GM04503 (cell line): ENCODE measurements around the gene PLXNA1.

Experiments
- DNase-seq: peaks from one replicate; pipeline ENCODE4 v3.0.0-alpha.2; 2012; ENCODE audit warnings: low read depth

Gene PLXNA1

GRCh38 chr3:127018306-127018828 is 35.5 kb downstream of the PLXNA1 start:
- no peak for DNase-seq

- DNase-seq, result no peak
Observed at GRCh38 chr3:127019449-127019848, 36.5 kb downstream of the PLXNA1 start.

GRCh38 chr3:127020543-127020942 is 37.6 kb downstream of the PLXNA1 start:
- no peak for DNase-seq

- DNase-seq, result no peak
Observed at GRCh38 chr3:127022849-127023248, 39.9 kb downstream of the PLXNA1 start.

GRCh38 chr3:127025456-127025855 is 42.5 kb downstream of the PLXNA1 start:
- DNase-seq, result no peak

- no peak for DNase-seq
Observed at GRCh38 chr3:127026036-127026435, 43.1 kb downstream of the PLXNA1 start.

- DNase-seq, result no peak
Observed at GRCh38 chr3:127026661-127027060, 43.7 kb downstream of the PLXNA1 start.

- no peak for DNase-seq
Observed at GRCh38 chr3:127027061-127027735, 44.3 kb downstream of the PLXNA1 start.

GRCh38 chr3:127027811-127028548 is 45.1 kb downstream of the PLXNA1 start:
- DNase-seq, result no peak

- no peak for DNase-seq
Observed at GRCh38 chr3:127028781-127029657, 46.1 kb downstream of the PLXNA1 start.

- DNase-seq, result no peak
Observed at GRCh38 chr3:127029658-127030507, 47.0 kb downstream of the PLXNA1 start.

- no peak for DNase-seq
Observed at GRCh38 chr3:127030508-127031412, 47.8 kb downstream of the PLXNA1 start.

GRCh38 chr3:127031413-127031810 is 48.5 kb downstream of the PLXNA1 start:
- DNase-seq, result no peak

- DNase-seq, result no peak
Observed at GRCh38 chr3:127031845-127032244, 48.9 kb downstream of the PLXNA1 start.

GRCh38 chr3:127032296-127032990 is 49.5 kb downstream of the PLXNA1 start:
- DNase-seq, result no peak
